IMR-90 (cell line): ENCODE measurements around the gene EFCAB5. TPM values are rescaled to one million over a fixed set of nuclear protein-coding genes. Genes with fewer than 3 reads are reported as not detected.

ENCODE experiments used
- ATAC-seq: fragments of 200-7000 bp; cut with Tn5 transposase; 2 replicates; pipeline ENCODE4 v1.9.1; 2020; ENCODE audit warnings: low read depth, mild to moderate bottlenecking, moderate library complexity
- BruUV-seq: library from RNA; stranded (reverse); fragments of 400-500 nt; replicated peaks from 2 replicates; lab custom pipeline; 2021; lab: Mats Ljungman, UMichigan
- CTCF ChIA-PET: fragments of 300-600 bp; formaldehyde crosslinking; extraction: SDS; loops from one replicate; lab custom pipeline; 2021; ENCODE audit warnings: antibody characterized with exemption; lab: Yijun Ruan, JAX
- POLR2A ChIA-PET: fragments of 300-600 bp; sonication (Branson Sonifier 250); formaldehyde crosslinking; loops from one replicate; lab custom pipeline; 2022; ENCODE audit warnings: antibody characterized with exemption; ENCODE audit not compliant: unreplicated experiment; lab: Charles Lee
- DNase-seq: peaks from one replicate; pipeline ENCODE4 v3.0.0; 2013
- H2AFZ ChIP-seq: replicated peaks from 2 replicates; pipeline ENCODE3; 2013; ENCODE audit warnings: low read length, mild to moderate bottlenecking; ENCODE audit not compliant: poor library complexity
- H2AK5ac ChIP-seq: 2 replicates; pipeline ENCODE4 v1.6.1; 2013; ENCODE audit warnings: low read depth, low read length, inconsistent platforms
- H2AK9ac ChIP-seq: replicated peaks from 2 replicates; pipeline ENCODE3; 2013; ENCODE audit warnings: mild to moderate bottlenecking, low read depth, low read length, moderate library complexity; ENCODE audit not compliant: poor library complexity
- H2BK120ac ChIP-seq: 2 replicates; pipeline ENCODE4 v1.6.1; 2013; ENCODE audit warnings: low read depth, low read length, inconsistent platforms
- H2BK15ac ChIP-seq: 3 replicates; pipeline ENCODE4 v1.6.1; 2013; ENCODE audit warnings: low read depth, low read length, inconsistent platforms
- H2BK20ac ChIP-seq: 2 replicates; pipeline ENCODE4 v1.6.1; 2013; ENCODE audit warnings: low read depth, mild to moderate bottlenecking, inconsistent platforms, low read length, moderate library complexity
- H2BK5ac ChIP-seq: 2 replicates; pipeline ENCODE4 v1.6.1; 2013; ENCODE audit warnings: mild to moderate bottlenecking, low read depth, low read length, inconsistent platforms; ENCODE audit not compliant: poor library complexity, severe bottlenecking
- H3K14ac ChIP-seq: replicated peaks from 2 replicates; pipeline ENCODE4 v1.6.1; 2013; ENCODE audit warnings: low read depth, low read length, inconsistent platforms
- H3K18ac ChIP-seq: 2 replicates; pipeline ENCODE4 v1.6.1; 2013; ENCODE audit warnings: low read depth, low read length, control low read depth
- H3K23ac ChIP-seq: 2 replicates; pipeline ENCODE4 v1.6.1; 2013; ENCODE audit warnings: low read depth, low read length, inconsistent platforms
- H3K27ac ChIP-seq: 2 replicates; pipeline ENCODE4 v1.5.1; 2013; ENCODE audit warnings: mild to moderate bottlenecking, control low read depth, low read length; ENCODE audit not compliant: insufficient read depth
- H3K27me3 ChIP-seq: 2 replicates; pipeline ENCODE4 v1.6.1; 2013; ENCODE audit warnings: low read length; ENCODE audit not compliant: control insufficient read depth, insufficient read depth
- H3K36me3 ChIP-seq: 2 replicates; pipeline ENCODE4 v1.6.1; 2013; ENCODE audit warnings: low read length, mixed read lengths; ENCODE audit not compliant: control insufficient read depth, insufficient read depth
- H3K4ac ChIP-seq: 2 replicates; pipeline ENCODE4 v1.6.1; 2013; ENCODE audit warnings: low read depth, low read length, inconsistent platforms
- H3K4me1 ChIP-seq: 2 replicates; pipeline ENCODE4 v1.6.1; 2013; ENCODE audit warnings: low read length, mixed read lengths; ENCODE audit not compliant: control insufficient read depth, insufficient read depth
- H3K4me2 ChIP-seq: 2 replicates; pipeline ENCODE4 v1.6.1; 2013; ENCODE audit warnings: low read depth, mild to moderate bottlenecking, control low read depth, low read length, moderate library complexity
- H3K4me3 ChIP-seq: 2 replicates; pipeline ENCODE4 v1.5.1; 2013; ENCODE audit warnings: low read depth, mild to moderate bottlenecking, control low read depth, low read length, moderate library complexity; ENCODE audit not compliant: insufficient read depth
- H3K56ac ChIP-seq: 2 replicates; pipeline ENCODE4 v1.6.1; 2013; ENCODE audit warnings: low read length, inconsistent platforms; ENCODE audit not compliant: insufficient read depth; ENCODE audit errors: extremely low read depth
- H3K79me1 ChIP-seq, 2 experiments: 2 replicates each; pipeline ENCODE4 v1.6.1; 2013; ENCODE audit warnings: low read length in 2 of 2, inconsistent platforms in 1 of 2, low read depth in 1 of 2
- H3K9ac ChIP-seq: 2 replicates; pipeline ENCODE4 v1.6.1; 2013; ENCODE audit warnings: low read depth, low read length, control low read depth
- H3K9me1 ChIP-seq: 2 replicates; pipeline ENCODE4 v1.6.1; 2013; ENCODE audit warnings: low read length, inconsistent platforms; ENCODE audit not compliant: insufficient read depth
- H3K9me3 ChIP-seq: 2 replicates; pipeline ENCODE4 v1.6.1; 2013; ENCODE audit warnings: low read length; ENCODE audit not compliant: control insufficient read depth, insufficient read depth
- H4K20me1 ChIP-seq: 2 replicates; pipeline ENCODE4 v1.6.1; 2013; ENCODE audit warnings: low read length, inconsistent platforms; ENCODE audit not compliant: insufficient read depth
- H4K5ac ChIP-seq: 2 replicates; pipeline ENCODE4 v1.6.1; 2013; ENCODE audit warnings: mild to moderate bottlenecking, low read depth, low read length, control low read depth
- H4K8ac ChIP-seq, 2 experiments: 2 replicates each; pipeline ENCODE4 v1.6.1; 2013; ENCODE audit warnings: low read depth in 2 of 2, low read length in 2 of 2, control low read depth in 1 of 2, inconsistent platforms in 1 of 2
- H4K91ac ChIP-seq: 2 replicates; pipeline ENCODE4 v1.6.1; 2013; ENCODE audit warnings: low read depth, low read length, inconsistent platforms; ENCODE audit not compliant: insufficient read depth
- CEBPB ChIP-seq: IDR thresholded peaks from 2 replicates; pipeline ENCODE4 v1.6.1; 2012; ENCODE audit warnings: low read depth, low read length, improper control_type of control experiment
- CHD1 ChIP-seq: IDR thresholded peaks from 2 replicates; pipeline ENCODE4 v1.6.1; 2012; ENCODE audit warnings: low read depth, low read length, improper control_type of control experiment
- MAZ ChIP-seq: IDR thresholded peaks from 2 replicates; pipeline ENCODE4 v1.6.1; 2012; ENCODE audit warnings: low read depth, mild to moderate bottlenecking, low read length, improper control_type of control experiment, moderate library complexity, borderline replicate concordance
- NFE2L2 ChIP-seq: fragments of 150-350 bp; IDR thresholded peaks from 2 replicates; pipeline ENCODE4 v1.6.1; 2016; ENCODE audit warnings: low read depth, mild to moderate bottlenecking, low read length
- RAD21 ChIP-seq: IDR thresholded peaks from 2 replicates; pipeline ENCODE4 v1.6.1; 2012; ENCODE audit warnings: low read length, improper control_type of control experiment
- RCOR1 ChIP-seq: IDR thresholded peaks from 2 replicates; pipeline ENCODE4 v1.6.1; 2012; ENCODE audit warnings: mild to moderate bottlenecking, low read length, improper control_type of control experiment; ENCODE audit not compliant: insufficient replicate concordance
- RFX5 ChIP-seq: IDR thresholded peaks from 2 replicates; pipeline ENCODE4 v1.8.0; 2012; ENCODE audit warnings: low read depth, mild to moderate bottlenecking, low read length, moderate library complexity
- SMC3 ChIP-seq: fragments of 150-350 bp; IDR thresholded peaks from 2 replicates; pipeline ENCODE4 v1.6.1; 2016; ENCODE audit warnings: low read depth, mild to moderate bottlenecking, antibody characterized with exemption, low read length, moderate library complexity
- dilution Hi-C: fragments of 300-500 bp; cut with HindIII; formaldehyde crosslinking; loops from one replicate; pipeline ENCODE4 v1.14.3; 2018; ENCODE audit warnings: low sequenced_read_pairs; ENCODE audit not compliant: unreplicated experiment
- in situ Hi-C: fragments of 300-500 bp; cut with MboI; formaldehyde crosslinking; loops from 3 replicates; pipeline ENCODE4 v1.14.3; 2019; ENCODE audit warnings: low sequenced_read_pairs, inconsistent platforms, mixed read lengths
- intact Hi-C: fragments of 100-400 bp; cut with micrococcal nuclease; formaldehyde crosslinking; loops from 2 replicates; pipeline ENCODE4 v1.10.0; 2022
- polyA plus RNA-seq, 3 experiments: library from polyadenylated mRNA; depleted of rRNA; stranded (reverse); fragments of >200 nt; gene quantifications; 2 replicates each; pipeline ENCODE4 v1.2.3, GENCODE V29; 2012; ENCODE audit warnings: low replicate concordance in 1 of 3
- total RNA-seq: library from RNA; depleted of rRNA; stranded (reverse); fragments of >200 nt; gene quantifications from 2 replicates; pipeline ENCODE4 v1.2.3, GENCODE V29; 2012

The EFCAB5 gene
- total and polyA plus RNA-seq, 2 of the 4 experiments (the other 2 are of a cell fraction): 0.14 TPM; not detected in 1

DNA sequence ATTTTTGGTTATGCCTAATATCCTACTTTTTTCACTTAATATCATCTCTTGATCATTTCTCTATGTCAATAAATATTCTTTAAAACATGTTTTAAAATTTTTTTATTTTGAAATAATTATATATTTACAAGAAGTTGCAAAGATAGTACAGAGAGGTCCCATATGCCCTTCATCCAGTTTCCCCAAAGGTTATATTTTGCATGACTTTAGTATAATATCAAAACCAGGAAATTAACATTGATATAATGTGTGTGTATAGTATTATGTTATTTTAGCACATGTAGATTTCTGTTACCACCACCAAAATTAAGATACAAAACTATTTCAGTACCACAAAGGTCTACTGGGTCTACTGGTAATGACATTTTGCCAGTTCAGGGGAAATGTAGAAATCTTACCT lies 60.7 kb downstream of the EFCAB5 start:
- no TSS peak for BruUV-seq
- Histone ChIP-seq H3K14ac (no peak overlapping the region), H3K9me1 (no peaks in the 10 kb centered on the region), H4K91ac (no peak overlapping the region), H3K27me3 (peaks cover 3% of the 10 kb centered on the region; the same call in 1 of the 2 replicates), H3K4ac (no peak overlapping the region), H3K18ac (no peak overlapping the region), H3K23ac (no peak overlapping the region), H2BK5ac (no peak overlapping the region), H2AK9ac (no peak overlapping the region), H2BK20ac (no peak overlapping the region), H2AFZ (no peak overlapping the region), H3K4me1 (peaks cover 8% of the 10 kb centered on the region; the same call in 1 of the 2 replicates), H3K4me2 (no peak overlapping the region), H2BK120ac (no peak overlapping the region), H4K20me1 (no peaks in the 10 kb centered on the region), H3K79me1 (no peaks in the 10 kb centered on the region), H2BK15ac (no peak overlapping the region), H3K27ac (no peak overlapping the region), H3K9me3 (0 out of 2 replicates have a peak, but pooled peaks cover 2% of the 10 kb centered on the region), H4K8ac (no peak overlapping the region), H3K36me3 (no peaks in the 10 kb centered on the region), H3K9ac (no peak overlapping the region), H3K4me3 (no peak overlapping the region), H3K56ac (no peak overlapping the region), H2AK5ac (no peak overlapping the region), H4K5ac (no peak overlapping the region)
- ChIA-PET POLR2A (no interaction called here), CTCF (no interaction called here)
- ATAC-seq: no peak
- DNase-seq: no peak
- TF ChIP-seq CHD1 (no peak), CEBPB (no peak), RFX5 (no peak), RAD21 (no peak), NFE2L2 (no peak), MAZ (no peak), RCOR1 (no peak), SMC3 (no peak)
- intact Hi-C loops: no loop called here
- dilution Hi-C loops: no loop called here
- in situ Hi-C loops: no loop called here
